CD4-positive, alpha-beta T cell (primary cell): ENCODE data around the gene CFAP299. TPM values are rescaled to one million over a fixed set of nuclear protein-coding genes. Genes with fewer than 3 reads are reported as not detected.
A peak's percentile ranks its signal among the peaks of the same experiment; 100 is the strongest.
"Not testable (repeated sequence)": the region's sequence is repeated elsewhere in the genome, so short reads cannot be mapped to it uniquely, and the experiment has no call there.

Source experiments
- ATAC-seq: fragments of 200-7000 bp; cut with Tn5 transposase; one replicate; pipeline ENCODE4 v1.10.0; 2022; ENCODE audit warnings: mild to moderate bottlenecking; ENCODE audit not compliant: poor library complexity
- CTCF ChIA-PET: fragments of 350-600 bp; sonication (Branson Sonifier 250); formaldehyde crosslinking; loops from one replicate; lab custom pipeline; 2021; ENCODE audit warnings: antibody characterized with exemption, inconsistent platforms; lab: Charles Lee
- POLR2A ChIA-PET: fragments of 350-600 bp; sonication (Branson Sonifier 250); formaldehyde crosslinking; loops from one replicate; lab custom pipeline; 2021; ENCODE audit warnings: antibody characterized with exemption, inconsistent platforms; lab: Charles Lee
- DNase-seq, 14 experiments: peaks; one replicate each; pipeline ENCODE4 v3.0.0-alpha.2; 2013 to 2020; ENCODE audit warnings: mixed read lengths in 2 of 14
- H3K27ac ChIP-seq, 2 donors: one replicate each; pipeline versions ENCODE4 v1.5.1 to v1.7.0; 2013; ENCODE audit warnings: low read length in 2 of 2, low read depth in 1 of 2, mild to moderate bottlenecking in 1 of 2
- H3K27me3 ChIP-seq, 2 experiments: 1 replicate in 1 of 2; 2 replicates in 1 of 2; pipeline versions ENCODE4 v1.6.1 to v1.7.0; 2013; ENCODE audit warnings: low read length in 2 of 2, control low read depth in 1 of 2, mild to moderate bottlenecking in 1 of 2, moderate library complexity in 1 of 2; ENCODE audit not compliant: insufficient read depth in 2 of 2, control insufficient read depth in 1 of 2
- H3K36me3 ChIP-seq: one replicate; pipeline ENCODE4 v1.6.1; 2013; ENCODE audit warnings: low read length, control low read depth; ENCODE audit not compliant: insufficient read depth
- H3K4me1 ChIP-seq: one replicate; pipeline ENCODE4 v1.6.1; 2013; ENCODE audit warnings: low read length, control low read depth; ENCODE audit not compliant: insufficient read depth
- H3K4me3 ChIP-seq: one replicate; pipeline ENCODE4 v1.5.1; 2013; ENCODE audit warnings: mild to moderate bottlenecking, low read length, moderate library complexity
- H3K9me3 ChIP-seq, 2 experiments: 1 replicate in 1 of 2; 2 replicates in 1 of 2; pipeline versions ENCODE4 v1.6.1 to v1.7.0; 2013; ENCODE audit warnings: low read length in 2 of 2, mild to moderate bottlenecking in 2 of 2, control low read depth in 1 of 2, moderate library complexity in 1 of 2; ENCODE audit not compliant: control insufficient read depth in 1 of 2, insufficient read depth in 1 of 2
- H3K27ac Mint-ChIP-seq: one replicate; pipeline ENCODE4 v1.8.0; 2020; ENCODE audit warnings: mixed read lengths
- H3K27me3 Mint-ChIP-seq: one replicate; pipeline ENCODE4 v1.8.0; 2021; ENCODE audit warnings: mixed read lengths
- H3K36me3 Mint-ChIP-seq: one replicate; pipeline ENCODE4 v1.8.0; 2021; ENCODE audit warnings: low read depth, mixed read lengths
- H3K4me1 Mint-ChIP-seq: one replicate; pipeline ENCODE4 v1.8.0; 2021; ENCODE audit warnings: low read depth, mixed read lengths
- H3K4me3 Mint-ChIP-seq: one replicate; pipeline ENCODE4 v1.8.0; 2020; ENCODE audit warnings: mild to moderate bottlenecking, mixed read lengths
- H3K9me3 Mint-ChIP-seq: one replicate; pipeline ENCODE4 v1.8.0; 2020; ENCODE audit warnings: mixed read lengths
- intact Hi-C, 2 experiments: fragments of 100-400 bp; cut with DNase I in 1 of 2; cut with micrococcal nuclease in 1 of 2; formaldehyde crosslinking; loops; one replicate each; pipeline versions ENCODE4 v1.15.1 to v1.9.0; 2023 to 2025; cut with DNase I, micrococcal nuclease
- total RNA-seq, 174 experiments: library from RNA in 2 of 174; stranded (reverse) in 2 of 174; gene quantifications; one replicate each; pipeline ENCODE4 v1.2.3 and lab custom pipeline; 2021 to 2026
- TF ChIP-seq, protein P1 (sequence below): fragments of 200-600 bp; IDR thresholded peaks from one replicate; pipeline ENCODE4 v1.8.0; 2022; ENCODE audit warnings: antibody characterized with exemption, mild to moderate bottlenecking

CFAP299 gene
- total RNA-seq, 2 experiments from 2014 or later = not detected

DNA sequence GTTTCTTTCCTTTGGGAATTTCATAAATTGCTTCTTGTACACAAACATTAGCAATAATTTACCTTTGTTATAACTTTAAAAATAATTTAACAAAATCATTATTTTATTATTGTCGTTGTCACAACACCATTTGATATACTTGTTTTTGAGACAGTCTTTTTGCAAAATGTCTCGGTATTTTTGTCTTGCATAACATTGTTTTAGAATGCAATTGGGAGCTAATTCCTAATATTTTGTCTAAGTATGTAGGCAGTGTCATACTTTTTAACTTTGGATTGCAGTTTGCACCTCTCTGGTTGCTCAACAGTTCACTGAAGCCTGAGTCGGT lies 340 bp upstream of the CFAP299 start:
- Mint-ChIP-seq H3K9me3 (no peaks in the 10 kb centered on the region), H3K4me3 (peak overlapping the region; percentile 92), H3K27me3 (peaks cover 30% of the 10 kb centered on the region), H3K4me1 (peaks cover 14% of the 10 kb centered on the region), H3K27ac (no peak overlapping the region), H3K36me3 (no peaks in the 10 kb centered on the region)
- TF ChIP-seq, protein P1, sequence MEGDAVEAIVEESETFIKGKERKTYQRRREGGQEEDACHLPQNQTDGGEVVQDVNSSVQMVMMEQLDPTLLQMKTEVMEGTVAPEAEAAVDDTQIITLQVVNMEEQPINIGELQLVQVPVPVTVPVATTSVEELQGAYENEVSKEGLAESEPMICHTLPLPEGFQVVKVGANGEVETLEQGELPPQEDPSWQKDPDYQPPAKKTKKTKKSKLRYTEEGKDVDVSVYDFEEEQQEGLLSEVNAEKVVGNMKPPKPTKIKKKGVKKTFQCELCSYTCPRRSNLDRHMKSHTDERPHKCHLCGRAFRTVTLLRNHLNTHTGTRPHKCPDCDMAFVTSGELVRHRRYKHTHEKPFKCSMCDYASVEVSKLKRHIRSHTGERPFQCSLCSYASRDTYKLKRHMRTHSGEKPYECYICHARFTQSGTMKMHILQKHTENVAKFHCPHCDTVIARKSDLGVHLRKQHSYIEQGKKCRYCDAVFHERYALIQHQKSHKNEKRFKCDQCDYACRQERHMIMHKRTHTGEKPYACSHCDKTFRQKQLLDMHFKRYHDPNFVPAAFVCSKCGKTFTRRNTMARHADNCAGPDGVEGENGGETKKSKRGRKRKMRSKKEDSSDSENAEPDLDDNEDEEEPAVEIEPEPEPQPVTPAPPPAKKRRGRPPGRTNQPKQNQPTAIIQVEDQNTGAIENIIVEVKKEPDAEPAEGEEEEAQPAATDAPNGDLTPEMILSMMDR = no peak
- peaks cover 13% of the 10 kb centered on the region for H3K4me1 ChIP-seq
- ATAC-seq (no peak), DNase-seq (no peak)
- peak overlapping the region; percentile 54 for H3K4me3 ChIP-seq
- H3K27me3 ChIP-seq = peaks cover 22 to 39% of the 10 kb centered on the region in 2 experiments
- no peak overlapping the region for H3K27ac ChIP-seq
- intact Hi-C loops = loop anchor here in 1 of 2 experiments (10.0 kb wide), 1 partner anchor 1380 kb away; no protein-coding TSS in a partner anchor
- ChIA-PET POLR2A (interaction anchor here (0.9 kb wide), 1 partner anchor 9 kb away, joined by 3 read pairs; no protein-coding TSS in a partner anchor), CTCF (no interaction called here)
- peaks cover 0 to 6% of the 10 kb centered on the region in 2 experiments for H3K9me3 ChIP-seq
- no peaks in the 10 kb centered on the region for H3K36me3 ChIP-seq

- intact Hi-C loops = loop anchor here in 1 of 2 experiments (10.0 kb wide), 1 partner anchor 1382 kb away; no protein-coding TSS in a partner anchor
- POLR2A ChIA-PET = no interaction called here
- no peaks in the 10 kb centered on the region for H3K9me3 Mint-ChIP-seq
- ATAC-seq (no peak), DNase-seq (peak in 1 of 14 experiments; percentile 3)
- H3K27ac ChIP-seq = no peak overlapping the region
- no peak overlapping the region for H3K4me3 ChIP-seq
- peak overlapping the region; percentile 92 for H3K4me3 Mint-ChIP-seq
- peaks cover 14% of the 10 kb centered on the region for H3K4me1 Mint-ChIP-seq
- H3K27ac Mint-ChIP-seq = no peak overlapping the region
- CTCF ChIA-PET = interaction anchor here (1.4 kb wide), 1 partner anchor 26 kb away, joined by 3 read pairs; no protein-coding TSS in a partner anchor
- TF ChIP-seq, protein P1 = no peak
- H3K27me3 ChIP-seq = peaks cover 24 to 36% of the 10 kb centered on the region in 2 experiments
- H3K36me3 ChIP-seq = no peaks in the 10 kb centered on the region
- H3K27me3 Mint-ChIP-seq = peaks cover 30% of the 10 kb centered on the region
- peaks cover 6 to 17% of the 10 kb centered on the region in 2 experiments for H3K9me3 ChIP-seq
- no peaks in the 10 kb centered on the region for H3K36me3 Mint-ChIP-seq
- peaks cover 13% of the 10 kb centered on the region for H3K4me1 ChIP-seq
Measured at GRCh38 chr4:80336582-80336981, 1.1 kb downstream of the CFAP299 start.

GRCh38 chr4:80340036-80340435 lies 4.5 kb downstream of the CFAP299 start:
- ChIA-PET CTCF (no interaction called here), POLR2A (no interaction called here)
- H3K4me1 ChIP-seq = peaks cover 13% of the 10 kb centered on the region
- Mint-ChIP-seq H3K27me3 (peaks cover 26% of the 10 kb centered on the region), H3K27ac (no peak overlapping the region), H3K9me3 (peaks cover 4% of the 10 kb centered on the region), H3K4me1 (peaks cover 27% of the 10 kb centered on the region), H3K36me3 (no peaks in the 10 kb centered on the region), H3K4me3 (no peak overlapping the region)
- intact Hi-C loops = no loop called here
- no peak for DNase-seq
- peaks cover 13 to 21% of the 10 kb centered on the region in 2 experiments for H3K9me3 ChIP-seq
- TF ChIP-seq, protein P1 = no peak
- ATAC-seq = no peak
- no peaks in the 10 kb centered on the region for H3K36me3 ChIP-seq
- no peak overlapping the region for H3K4me3 ChIP-seq
- no peak overlapping the region for H3K27ac ChIP-seq
- H3K27me3 ChIP-seq = peaks cover 21 to 24% of the 10 kb centered on the region in 2 experiments

DNA sequence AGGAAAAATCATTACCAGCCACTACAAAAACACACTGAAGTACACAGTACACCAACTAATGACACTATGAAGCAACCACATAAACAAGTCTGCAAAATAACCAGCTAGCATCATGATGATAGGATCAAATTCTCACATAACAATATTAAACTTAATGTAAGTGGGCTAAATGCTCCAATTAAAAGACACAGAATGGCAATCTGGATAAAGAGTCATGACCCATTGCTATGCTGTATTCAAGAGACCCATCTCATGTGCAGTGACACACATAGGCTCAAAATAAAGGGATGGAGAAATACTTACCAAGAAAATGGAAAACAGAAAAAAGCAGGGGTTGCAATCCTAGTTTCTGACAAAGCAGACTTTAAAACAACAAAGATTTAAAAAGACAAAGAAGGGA lies 7.2 kb downstream of the CFAP299 start:
- H3K4me1 ChIP-seq, POLR2A ChIA-PET: not testable (repeated sequence)
- H3K4me1 Mint-ChIP-seq = peaks cover 12% of the 10 kb centered on the region

More for the DNA sequence above, 7.2 kb downstream of the CFAP299 start:
- H3K27me3 Mint-ChIP-seq = peaks cover 28% of the 10 kb centered on the region
- peaks cover 5 to 10% of the 10 kb centered on the region in 2 experiments for H3K27me3 ChIP-seq
- H3K36me3 ChIP-seq, intact Hi-C loops, CTCF ChIA-PET, H3K9me3 Mint-ChIP-seq, H3K4me3 ChIP-seq, H3K27ac ChIP-seq, H3K4me3 Mint-ChIP-seq, H3K27ac Mint-ChIP-seq, ATAC-seq, DNase-seq, H3K36me3 Mint-ChIP-seq: not testable (repeated sequence)
- H3K9me3 ChIP-seq = peaks cover 13 to 16% of the 10 kb centered on the region in 2 experiments
